Heart left ventricle (tissue), 16 donors: ENCODE results near the gene CELA3B. TPM values are rescaled to one million over a fixed set of nuclear protein-coding genes. Genes with fewer than 3 reads are reported as not detected.
"Not testable (repeated sequence)": the region's sequence is repeated elsewhere in the genome, so short reads cannot be mapped to it uniquely, and the experiment has no call there.

ENCODE experiments used
- ATAC-seq, 4 donors: fragments of 200-7000 bp; cut with Tn5 transposase; one replicate each; pipeline ENCODE4 v1.9.1; 2020 to 2022; ENCODE audit warnings: moderate library complexity in 4 of 4, mild to moderate bottlenecking in 3 of 4, moderate number of reproducible peaks in 1 of 4
- DNase-seq, 5 donors: peaks; one replicate each; pipeline ENCODE4 v3.0.0-alpha.2; 2020
- H3K27ac ChIP-seq, 12 donors: fragments of 200-600 bp; sonication (generic) in 4 of 12; one replicate each; pipeline versions ENCODE4 v1.5.0 to v1.8.0; 2016 to 2022; ENCODE audit warnings: mild to moderate bottlenecking in 2 of 12
- H3K27me3 ChIP-seq, 9 donors: fragments of 200-600 bp; sonication (generic) in 2 of 9; one replicate each; pipeline versions ENCODE4 v1.5.1 to v1.8.0; 2016 to 2022; ENCODE audit warnings: mild to moderate bottlenecking in 3 of 9
- H3K36me3 ChIP-seq, 9 donors: fragments of 200-600 bp; sonication (generic) in 2 of 9; one replicate each; pipeline versions ENCODE4 v1.5.0 to v1.8.0; 2018 to 2022; ENCODE audit warnings: mild to moderate bottlenecking in 2 of 9
- H3K4me1 ChIP-seq, 12 donors: fragments of 200-600 bp; sonication (generic) in 4 of 12; one replicate each; pipeline versions ENCODE4 v1.5.0 to v1.8.0; 2016 to 2022; ENCODE audit warnings: mild to moderate bottlenecking in 3 of 12
- H3K4me3 ChIP-seq, 12 donors: fragments of 200-600 bp; sonication (generic) in 4 of 12; one replicate each; pipeline versions ENCODE4 v1.5.0 to v1.8.0; 2017 to 2022; ENCODE audit warnings: mild to moderate bottlenecking in 9 of 12, moderate library complexity in 4 of 12
- H3K9me3 ChIP-seq, 12 donors: fragments of 200-600 bp; sonication (generic) in 4 of 12; one replicate each; pipeline versions ENCODE4 v1.5.0 to v1.8.0; 2016 to 2022; ENCODE audit warnings: mild to moderate bottlenecking in 1 of 12
- CTCF ChIP-seq, 12 donors: fragments of 200-600 bp; sonication (generic) in 4 of 12; IDR thresholded peaks; one replicate each; pipeline versions ENCODE4 v1.5.0 to v1.8.0; 2018 to 2022; ENCODE audit warnings: antibody characterized with exemption in 12 of 12, mild to moderate bottlenecking in 5 of 12
- POLR2A ChIP-seq, 2 donors: fragments of 450-650 bp; IDR thresholded peaks; one replicate each; pipeline ENCODE4 v1.6.1; 2017; ENCODE audit warnings: antibody characterized with exemption in 2 of 2, mild to moderate bottlenecking in 2 of 2, moderate library complexity in 2 of 2
- WGBS, 4 donors: extraction: QIAGEN DNeasy Blood & Tissue Kit in 2 of 4; methylation state at CpG; one replicate each; pipeline versions ENCODE4 v1.1.5 to v1.1.7; 2013 to 2018; 5-methylcytosine and 5-hydroxymethylcytosine counted together
- intact Hi-C, 10 donors: fragments of 100-400 bp; cut with DNase I; formaldehyde crosslinking; loops; one replicate each; pipeline versions ENCODE4 v1.11.1 to v1.14.2; 2022
- polyA plus RNA-seq, 2 donors: library from polyadenylated mRNA; stranded (reverse); fragments of 200-250 nt; gene quantifications; one replicate each; pipeline ENCODE4 v1.2.3, GENCODE V29; 2013
- total RNA-seq, 9 donors: library from RNA; depleted of rRNA in 2 of 9; stranded (reverse); fragments of >200 nt in 2 of 9; fragmentation: NEBNext Ultra II Directional in 3 of 9; extraction: Animal tissue kit (Norgen Biotek cat#: 25700) in 3 of 9; gene quantifications; one replicate each; pipeline versions ENCODE4 v1.1.0 to v1.2.4, GENCODE V29; 2016 to 2023
- donor health status: ischemic (EF 13 %, LVEDD 7.1; RV severe dilation, severe dysfunction).
- donor health status: healthy with polysubstance abuse.
- donor health status: DM: no; HTN: yes; CAD: no.
- donor health status: DM: no; HTN: no; CAD: no.
- donor health status: ischemic (EF 25% LVEDD 6.9; RV normal size, moderate dysfunction).
- donor health status: ischemic (EF 25% LVEDD 5.7; RV mildly dilated, moderate dysfunction).
- donor health status: healthy.
- donor health status: DM: yes; HTN: yes; CAD: no.
- donor health status: ischemic (EF 35%, LVEDD 5.7; RV mildly dilated, moderate dysfunction).
- donor health status: nonischemic (EF 11% LVEDD 7.7; RV severe dilation, severe dysfunction).
- donor health status: DM: yes; HTN: yes; CAD: no.
- donor health status: PGD.
- donor health status: ischemic (EF 29% LVEDD 5.4; RV normal size, mild dysfunction).
- donor health status: nonischemic (EF 23%, LVEDD 6.1; RV moderate dilation, normal function).

The CELA3B gene
- total and polyA plus RNA-seq, 11 donors, result 0.24 to 2.6 (median 1.5) TPM; not detected in 5

DNA sequence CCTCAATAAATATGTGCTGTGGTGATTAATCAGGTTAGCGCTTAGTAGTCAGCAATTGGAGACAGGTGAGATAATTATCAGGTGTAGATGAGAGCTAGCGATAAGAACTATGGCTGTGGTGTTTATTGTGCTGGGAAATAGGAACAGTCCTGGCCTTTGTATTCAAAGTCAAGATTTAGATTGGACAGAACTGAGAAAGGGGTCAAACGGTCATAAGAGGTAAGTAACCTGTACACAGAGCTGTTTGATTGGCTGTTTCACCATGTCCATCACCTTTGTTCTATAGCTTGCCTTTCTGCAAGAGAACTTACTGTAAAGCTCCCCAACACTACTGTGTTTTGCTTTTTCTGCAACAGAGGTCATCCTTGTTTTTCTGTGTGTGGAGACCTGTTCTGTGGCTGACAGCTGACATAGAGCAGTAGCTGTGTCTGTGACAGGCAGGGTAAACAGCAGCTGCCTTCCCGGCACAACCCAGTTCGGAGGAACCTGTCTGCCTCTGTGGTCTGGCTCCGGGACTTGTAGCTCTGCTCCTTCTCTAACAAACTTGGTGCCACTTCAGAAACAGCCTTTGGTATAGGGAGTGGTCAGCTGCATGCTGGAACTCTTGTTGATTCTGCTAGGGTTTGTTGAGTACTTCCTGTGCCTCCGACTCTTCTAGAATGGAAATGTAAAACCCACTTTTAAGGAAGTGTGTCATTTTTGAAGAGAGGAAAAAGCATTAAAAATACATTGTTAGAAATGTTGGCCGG lies 54.6 kb downstream of the CELA3B start:
- intact Hi-C loops, result no loop called here
- Histone ChIP-seq H3K27ac (peak overlapping the region; percentile 4 to 87 (median 58)), H3K27me3 (no peaks in the 10 kb centered on the region), H3K4me1 (peaks cover 0 to 20% (median 2%) of the 10 kb centered on the region in 12 donors), H3K36me3 (peaks cover 0 to 19% (median 0%) of the 10 kb centered on the region in 9 donors), H3K9me3 (no peaks in the 10 kb centered on the region), H3K4me3 (no peak overlapping the region)
- DNase-seq (peak in 4 of 5 donors; percentile 30 to 62 (median 48)), ATAC-seq (peak; percentile 76 to 95 (median 90))
- WGBS, 4 donors, result 46 to 69% (median 54%) methylated on average over 7 to 8 of the region's 8 CpGs
- TF ChIP-seq POLR2A (IDR thresholded peaks at IDR 0.05), result peak in 1 of 2 donors; percentile 34
- no peak for TF ChIP-seq CTCF (IDR thresholded peaks at IDR 0.05)

- 67 to 84% (median 80%) methylated on average over 5 of the region's 5 CpGs for WGBS, 4 donors
- Histone ChIP-seq H3K36me3 (peaks cover 0 to 12% (median 0%) of the 10 kb centered on the region in 9 donors), H3K4me1 (peaks cover 0 to 33% (median 8%) of the 10 kb centered on the region in 12 donors)
- DNase-seq, H3K4me3 ChIP-seq, H3K27me3 ChIP-seq, ATAC-seq, H3K27ac ChIP-seq, intact Hi-C loops, H3K9me3 ChIP-seq: not testable (repeated sequence)
Observed at GRCh38 chr1:22034834-22035233, 58.0 kb downstream of the CELA3B start.

DNA sequence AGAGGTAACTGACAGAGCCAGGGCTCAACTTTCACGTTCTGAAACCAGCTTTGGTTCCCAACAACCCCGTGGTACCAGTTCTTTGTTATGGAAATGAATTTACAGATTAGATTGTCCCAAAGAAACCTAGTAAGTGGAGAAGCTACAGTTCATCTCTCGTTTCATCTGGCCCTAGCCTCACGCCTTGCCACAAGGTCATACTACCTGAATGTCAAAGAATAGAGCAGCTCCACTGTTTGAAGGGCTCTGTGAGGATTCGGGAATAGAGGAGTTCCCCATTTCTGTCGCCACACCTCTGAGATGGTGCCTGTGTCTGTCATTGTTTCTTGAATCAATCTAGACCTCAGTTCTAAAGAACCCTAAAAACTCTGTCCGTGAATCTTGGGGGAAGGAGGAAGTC lies 60.7 kb downstream of the CELA3B start:
- TF ChIP-seq POLR2A (IDR thresholded peaks at IDR 0.05), result no peak
- peaks cover 0 to 38% (median 12%) of the 10 kb centered on the region in 12 donors for H3K4me1 ChIP-seq
- no peaks in the 10 kb centered on the region for H3K27me3 ChIP-seq
- WGBS, 4 donors, result 67 to 81% (median 70%) methylated on average over 7 of the region's 7 CpGs
- ATAC-seq (no peak), DNase-seq (no peak)
- no peaks in the 10 kb centered on the region for H3K36me3 ChIP-seq
- no peaks in the 10 kb centered on the region for H3K9me3 ChIP-seq
- intact Hi-C loops, result no loop called here
- H3K27ac ChIP-seq, result peak overlapping the region in 2 of 12 donors; percentile 39 to 90
- H3K4me3 ChIP-seq, result no peak overlapping the region

GRCh38 chr1:22038036-22038435 lies 61.2 kb downstream of the CELA3B start:
- 73 to 84% (median 79%) methylated on average over 5 of the region's 5 CpGs for WGBS, 4 donors
- H3K9me3 ChIP-seq, result no peaks in the 10 kb centered on the region
- H3K27ac ChIP-seq, result peak overlapping the region in 2 of 12 donors; percentile 39 to 90
- peak in 2 of 5 donors; percentile 64 to 65 for DNase-seq
- no peaks in the 10 kb centered on the region for H3K27me3 ChIP-seq
- no peaks in the 10 kb centered on the region for H3K36me3 ChIP-seq
- TF ChIP-seq POLR2A (IDR thresholded peaks at IDR 0.05) (no peak), CTCF (IDR thresholded peaks at IDR 0.05) (no peak)
- H3K4me3 ChIP-seq, result no peak overlapping the region
- peak; percentile 68 to 87 (median 78) for ATAC-seq
- intact Hi-C loops, result no loop called here
- peaks cover 0 to 38% (median 12%) of the 10 kb centered on the region in 12 donors for H3K4me1 ChIP-seq

Other genes starting within 250 kb of the CELA3B start
- gene USP48, start 193.9 kb upstream of the CELA3B start, total RNA-seq, result 10 to 100 TPM; 22.3 to 45.5 (median 39.3) TPM
- gene USP48, start 193.9 kb upstream of the CELA3B start, polyA plus RNA-seq, result 10 to 100 TPM; 17.3 to 20.9 TPM
- gene LDLRAD2, start 164.8 kb upstream of the CELA3B start, total RNA-seq, result under 1 TPM in 1 of 9 donors, not detected in 8; 0.08 TPM
- gene LDLRAD2, start 164.8 kb upstream of the CELA3B start, polyA plus RNA-seq, result 1 to 10 TPM in 1 of 2 donors, under 1 TPM in 1; 0.33 to 4.0 TPM
- 100 to 1,000 TPM; 202 to 608 (median 304) TPM for gene HSPG2, start 39.7 kb upstream of the CELA3B start, total RNA-seq
- gene HSPG2, start 39.7 kb upstream of the CELA3B start, polyA plus RNA-seq, result 100 to 1,000 TPM; 164 to 315 TPM
- 1 to 10 TPM in 4 of 9 donors, not detected in 5; 2.9 to 4.8 (median 3.1) TPM for gene CELA3A, start 24.6 kb downstream of the CELA3B start, total RNA-seq
- under 1 TPM in 1 of 2 donors, not detected in 1; 0.68 TPM for gene CELA3A, start 24.6 kb downstream of the CELA3B start, polyA plus RNA-seq
- gene CDC42, start 75.7 kb downstream of the CELA3B start, total RNA-seq, result 100 to 1,000 TPM; 135 to 260 (median 189) TPM
- 100 to 1,000 TPM in 1 of 2 donors, 10 to 100 TPM in 1; 74.3 to 184 TPM for gene CDC42, start 75.7 kb downstream of the CELA3B start, polyA plus RNA-seq
- gene WNT4, start 166.1 kb downstream of the CELA3B start, total RNA-seq, result under 1 TPM in 6 of 9 donors, not detected in 3; 0.07 to 0.38 (median 0.09) TPM
- gene WNT4, start 166.1 kb downstream of the CELA3B start, polyA plus RNA-seq, result under 1 TPM; 0.04 to 0.07 TPM